GM12878 (cell line): Measurements from ENCODE around the gene HOXA10. TPM values are rescaled to one million over a fixed set of nuclear protein-coding genes. Genes with fewer than 3 reads are reported as not detected.

Source experiments
- ATAC-seq: fragments of 200-7000 bp; cut with Tn5 transposase; 3 replicates; pipeline ENCODE4 v1.9.1; 2020; ENCODE audit warnings: mild to moderate bottlenecking, moderate library complexity
- BruUV-seq: library from RNA; stranded (reverse); fragments of 400-500 nt; replicated peaks from 2 replicates; lab custom pipeline; 2021; lab: Mats Ljungman, UMichigan
- CTCF ChIA-PET: fragments of 300-600 bp; sonication (Branson Sonifier 250); formaldehyde crosslinking; extraction: SDS; loops from one replicate; lab custom pipeline; 2021; ENCODE audit warnings: inconsistent platforms; lab: Yijun Ruan, JAX
- POLR2A ChIA-PET: fragments of 350-600 bp; formaldehyde crosslinking; extraction: SDS; loops from one replicate; lab custom pipeline; 2021; ENCODE audit warnings: inconsistent platforms; lab: Charles Lee
- RAD21 ChIA-PET: fragments of 300-600 bp; sonication (Branson Sonifier 250); formaldehyde crosslinking; loops from one replicate; lab custom pipeline; 2023; ENCODE audit warnings: antibody characterized with exemption; ENCODE audit not compliant: unreplicated experiment; lab: Charles Lee
- SMC1A ChIA-PET: fragments of 300-600 bp; sonication (Branson Sonifier 250); formaldehyde crosslinking; loops from one replicate; lab custom pipeline; 2023; ENCODE audit not compliant: unreplicated experiment, uncharacterized antibody; lab: Charles Lee
- DNase-seq: peaks from one replicate; pipeline ENCODE4 v3.0.0-alpha.2; 2011; ENCODE audit warnings: low read depth, low spot score
- FAIRE-seq: peaks from 3 replicates; lab custom pipeline; 2011; peaks lifted over from hg19 to GRCh38; lab: Jason Lieb, UNC
- H2AFZ ChIP-seq: 2 replicates; pipeline ENCODE4 v1.6.0; 2011; ENCODE audit warnings: low read depth, low read length, control low read depth; ENCODE audit not compliant: control insufficient read depth
- H3K27ac ChIP-seq: 2 replicates; pipeline ENCODE4 v1.5.1; 2011; ENCODE audit warnings: control low read depth; ENCODE audit not compliant: control insufficient read depth, insufficient read depth
- H3K27me3 ChIP-seq, 2 experiments: replicated peaks in 1 of 2; 2 replicates each; pipeline versions ENCODE4 v1.6.0 to v1.6.1; 2011; ENCODE audit warnings: low read length in 1 of 2; ENCODE audit not compliant: control insufficient read depth in 2 of 2, insufficient read depth in 2 of 2
- H3K36me3 ChIP-seq, 2 experiments: 2 replicates each; pipeline ENCODE4 v1.5.1; 2011; ENCODE audit warnings: low read length in 1 of 2; ENCODE audit not compliant: control insufficient read depth in 2 of 2, insufficient read depth in 2 of 2
- H3K4me1 ChIP-seq: 2 replicates; pipeline ENCODE4 v1.6.1; 2011; ENCODE audit warnings: mild to moderate bottlenecking, low read length, moderate library complexity, mixed read lengths; ENCODE audit not compliant: control insufficient read depth, insufficient read depth
- H3K4me2 ChIP-seq: 2 replicates; pipeline ENCODE4 v1.6.0; 2011; ENCODE audit warnings: control low read depth; ENCODE audit not compliant: control insufficient read depth, insufficient read depth
- H3K4me3 ChIP-seq: fragments of 200-600 bp; sonication (generic); 2 replicates; pipeline ENCODE4 v1.5.1; 2016
- H3K79me2 ChIP-seq: 2 replicates; pipeline ENCODE4 v1.6.0; 2011; ENCODE audit warnings: low read length; ENCODE audit not compliant: control insufficient read depth, insufficient read depth
- H3K9ac ChIP-seq: 2 replicates; pipeline ENCODE4 v1.8.0; 2011; ENCODE audit warnings: low read length, control low read depth, mixed read lengths; ENCODE audit not compliant: control insufficient read depth, insufficient read depth
- H3K9me3 ChIP-seq: replicated peaks from 3 replicates; pipeline ENCODE4 v1.5.1; 2011; ENCODE audit warnings: mild to moderate bottlenecking, low read length; ENCODE audit not compliant: control insufficient read depth, insufficient read depth
- H4K20me1 ChIP-seq: 2 replicates; pipeline ENCODE4 v1.6.0; 2011; ENCODE audit not compliant: control insufficient read depth, insufficient read depth
- ASH2L ChIP-seq: fragments of 300-600, 200-600 bp; sonication (generic); IDR thresholded peaks from 2 replicates; pipeline ENCODE4 v1.6.1; 2017; ENCODE audit warnings: low read depth, mild to moderate bottlenecking, borderline replicate concordance
- EED ChIP-seq: sonication (generic); IDR thresholded peaks from 2 replicates; pipeline ENCODE4 v1.6.1; 2016; ENCODE audit warnings: antibody characterized with exemption, low read depth
- ESRRA ChIP-seq: IDR thresholded peaks from 2 replicates; pipeline ENCODE4 v1.6.1; 2012; ENCODE audit warnings: mild to moderate bottlenecking, low read length, improper control_type of control experiment
- FOXM1 ChIP-seq: IDR thresholded peaks from 2 replicates; pipeline ENCODE4 v1.6.1; 2012; ENCODE audit warnings: low read depth, mild to moderate bottlenecking, inconsistent platforms, low read length, moderate library complexity
- IRF5 ChIP-seq: fragments of 450-650 bp; IDR thresholded peaks from 2 replicates; pipeline ENCODE4 v1.6.1; 2017; ENCODE audit warnings: borderline replicate concordance
- MTA2 ChIP-seq: fragments of 450-650 bp; IDR thresholded peaks from 2 replicates; pipeline ENCODE4 v1.6.1; 2016; ENCODE audit warnings: low read depth, mild to moderate bottlenecking, moderate library complexity
- NRF1 ChIP-seq: conservative IDR thresholded peaks from 2 replicates; pipeline ENCODE4 v1.6.1; 2011; ENCODE audit warnings: mild to moderate bottlenecking, low read depth, low read length, improper control_type of control experiment
- PAX5 ChIP-seq: IDR thresholded peaks from 2 replicates; pipeline ENCODE4 v1.6.1; 2011; ENCODE audit warnings: low read depth, low read length, borderline replicate concordance
- RCOR1 ChIP-seq: conservative IDR thresholded peaks from 2 replicates; pipeline ENCODE4 v1.6.1; 2012; ENCODE audit warnings: low read depth, low read length, improper control_type of control experiment
- SMAD1 ChIP-seq: fragments of 450-650 bp; IDR thresholded peaks from 2 replicates; pipeline ENCODE4 v1.6.1; 2018; ENCODE audit warnings: mild to moderate bottlenecking, low read depth; ENCODE audit not compliant: partially characterized antibody
- SMARCA5 ChIP-seq: fragments of 450-650 bp; IDR thresholded peaks from 2 replicates; pipeline ENCODE4 v1.6.1; 2017; ENCODE audit warnings: mild to moderate bottlenecking
- SUZ12 ChIP-seq: fragments of 200-600 bp; sonication (generic); IDR thresholded peaks from one replicate; pipeline ENCODE4 v1.6.1; 2018; ENCODE audit warnings: antibody characterized with exemption, mild to moderate bottlenecking; ENCODE audit not compliant: unreplicated experiment
- ZNF217 ChIP-seq: fragments of 450-650 bp; IDR thresholded peaks from 2 replicates; pipeline ENCODE4 v1.6.1; 2017; ENCODE audit warnings: antibody characterized with exemption, mild to moderate bottlenecking
- WGBS: methylation state at CpG from one replicate; pipeline ENCODE4 v1.1.6; 2016; ENCODE audit warnings: low lambda C conversion rate; ENCODE audit not compliant: insufficient replicate concordance, insufficient coverage; ENCODE audit errors: missing lambda C conversion rate; 5-methylcytosine and 5-hydroxymethylcytosine counted together
- in situ Hi-C: fragments of 300-500 bp; cut with MboI; formaldehyde crosslinking; loops from 9 replicates; pipeline ENCODE4 v1.14.3; 2018; ENCODE audit warnings: mixed read lengths
- intact Hi-C: fragments of 100-400 bp; cut with micrococcal nuclease; formaldehyde crosslinking; loops from one replicate; pipeline ENCODE4 v1.14.2; 2022; ENCODE audit not compliant: unreplicated experiment
- polyA plus RNA-seq, 11 experiments: library from polyadenylated mRNA; depleted of rRNA in 4 of 11; unstranded in 6 of 11; stranded (reverse) in 5 of 11; fragments of >200 nt; fragmentation: Nextera tagmentation in 4 of 11; fragmentation: Illumina TruSeq in 1 of 11; extraction: Ambion mirVana in 4 of 11; extraction: Trizol in 1 of 11; gene quantifications; 1 replicate in 1 of 11; 2 replicates in 10 of 11; pipeline versions ENCODE4 v1.2.1 to v1.2.3, GENCODE V29; 2011 to 2016; ENCODE audit warnings: inconsistent platforms in 2 of 11, missing spikeins in 2 of 11, low read depth in 1 of 11
- total RNA-seq, 4 experiments: library from RNA; depleted of rRNA in 3 of 4; stranded (reverse); fragments of >200 nt in 3 of 4; fragmentation: Illumina TruSeq in 1 of 4; extraction: Trizol in 1 of 4; gene quantifications; 2 replicates each; pipeline versions ENCODE4 v1.2.1 to v1.2.3, GENCODE V29; 2013 to 2021
- TF ChIP-seq, protein P1 (sequence below), 3 experiments: IDR thresholded peaks in 2 of 3; conservative IDR thresholded peaks in 1 of 3; 2 replicates each; pipeline ENCODE4 v1.5.1; 2011; ENCODE audit warnings: low read depth in 3 of 3, low read length in 3 of 3, mild to moderate bottlenecking in 3 of 3, control low read depth in 2 of 3, moderate library complexity in 2 of 3, inconsistent platforms in 1 of 3, mixed read lengths in 1 of 3; ENCODE audit not compliant: control insufficient read depth in 2 of 3, insufficient read depth in 1 of 3; ENCODE audit errors: extremely low read depth in 1 of 3

The HOXA10 gene
- total and polyA plus RNA-seq, 10 of the 15 experiments (the other 5 are each of a cell fraction or from before 2014, with no cell fraction given): not detected

DNA sequence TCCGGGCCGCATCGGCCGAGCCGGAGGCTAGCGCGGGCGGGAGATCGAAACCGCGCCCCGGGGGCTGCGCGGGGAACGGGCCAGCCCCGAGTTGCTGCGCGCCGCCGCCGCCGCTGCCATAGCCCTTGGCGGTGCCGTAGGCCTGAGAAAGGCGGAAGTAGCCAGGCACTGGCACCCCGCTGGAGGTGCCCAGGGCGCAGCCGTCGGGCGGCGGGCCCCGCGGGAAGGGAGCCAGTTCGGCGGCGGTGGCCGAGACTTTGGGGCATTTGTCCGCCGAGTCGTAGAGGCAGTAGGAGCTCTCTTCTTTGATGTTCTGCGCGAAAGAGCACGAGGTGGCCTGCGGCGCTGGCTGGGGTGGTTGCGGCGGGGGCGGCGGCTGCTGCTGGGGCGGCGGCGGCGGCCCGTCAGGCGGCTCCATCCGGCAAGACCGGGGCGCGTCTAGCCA is 587 bp downstream of the HOXA10 start:
- POLR2A ChIA-PET: no interaction called here
- H2AFZ ChIP-seq: no peak overlapping the region
- H3K9ac ChIP-seq: no peak overlapping the region
- 5% methylated on average over 30 of the region's 59 CpGs for WGBS
- in situ Hi-C loops: loop anchor here (25.0 kb wide), 1 partner anchor 1086 kb away; no protein-coding TSS in a partner anchor
- peaks cover 20 to 27% of the 10 kb centered on the region in 2 experiments for H3K27me3 ChIP-seq
- H3K4me1 ChIP-seq: no peaks in the 10 kb centered on the region
- ATAC-seq: no peak
- H3K36me3 ChIP-seq: no peaks in the 10 kb centered on the region; a peak in 1 of 4 replicates
- H3K4me2 ChIP-seq: 0 out of 2 replicates have a peak overlapping the region, but pooled peaks have one; percentile 3
- BruUV-seq: no TSS peak
- no peak for DNase-seq
- TF ChIP-seq SUZ12 (peak; percentile 99), MTA2 (no peak)
- no peak for FAIRE-seq
- H3K79me2 ChIP-seq: no peaks in the 10 kb centered on the region
- no peaks in the 10 kb centered on the region for H4K20me1 ChIP-seq
- no peak overlapping the region for H3K4me3 ChIP-seq
- H3K9me3 ChIP-seq: no peaks in the 10 kb centered on the region; the same call in 2 of the 3 replicates
- H3K27ac ChIP-seq: no peak overlapping the region
- CTCF ChIA-PET: no interaction called here
- RAD21 ChIA-PET: interaction anchor here (0.8 kb wide), 1 partner anchor 15 kb away, joined by 3 read pairs; no protein-coding TSS in a partner anchor
- intact Hi-C loops: no loop called here
- SMC1A ChIA-PET: no interaction called here

GRCh38 chr7:27172823-27173510 is 1.2 kb downstream of the HOXA10 start:
- no peaks in the 10 kb centered on the region for H3K4me1 ChIP-seq
- no peak overlapping the region for H3K9ac ChIP-seq
- H2AFZ ChIP-seq: no peak overlapping the region
- H4K20me1 ChIP-seq: no peaks in the 10 kb centered on the region
- RAD21 ChIA-PET: interaction anchor here (0.8 kb wide), 1 partner anchor 14 kb away, joined by 3 read pairs; no protein-coding TSS in a partner anchor
- no peaks in the 10 kb centered on the region; the same call in 2 of the 3 replicates for H3K9me3 ChIP-seq
- 17% methylated on average over 40 of the region's 58 CpGs for WGBS
- H3K27ac ChIP-seq: no peak overlapping the region
- no peak for ATAC-seq
- CTCF ChIA-PET: no interaction called here
- intact Hi-C loops (no loop called here), in situ Hi-C loops (loop anchor here (25.0 kb wide), 1 partner anchor 1086 kb away; no protein-coding TSS in a partner anchor)
- no peak for DNase-seq
- no peak overlapping the region for H3K4me3 ChIP-seq
- 0 out of 2 replicates have a peak overlapping the region, but pooled peaks have one; percentile 9 for H3K4me2 ChIP-seq
- no peaks in the 10 kb centered on the region for H3K79me2 ChIP-seq
- POLR2A ChIA-PET: no interaction called here
- no peak for FAIRE-seq
- no peaks in the 10 kb centered on the region; a peak in 1 of 4 replicates for H3K36me3 ChIP-seq
- SMC1A ChIA-PET: no interaction called here
- BruUV-seq: no TSS peak
- peaks cover 24 to 29% of the 10 kb centered on the region in 2 experiments for H3K27me3 ChIP-seq
- TF ChIP-seq ASH2L: no peak
- TF ChIP-seq, protein P1, sequence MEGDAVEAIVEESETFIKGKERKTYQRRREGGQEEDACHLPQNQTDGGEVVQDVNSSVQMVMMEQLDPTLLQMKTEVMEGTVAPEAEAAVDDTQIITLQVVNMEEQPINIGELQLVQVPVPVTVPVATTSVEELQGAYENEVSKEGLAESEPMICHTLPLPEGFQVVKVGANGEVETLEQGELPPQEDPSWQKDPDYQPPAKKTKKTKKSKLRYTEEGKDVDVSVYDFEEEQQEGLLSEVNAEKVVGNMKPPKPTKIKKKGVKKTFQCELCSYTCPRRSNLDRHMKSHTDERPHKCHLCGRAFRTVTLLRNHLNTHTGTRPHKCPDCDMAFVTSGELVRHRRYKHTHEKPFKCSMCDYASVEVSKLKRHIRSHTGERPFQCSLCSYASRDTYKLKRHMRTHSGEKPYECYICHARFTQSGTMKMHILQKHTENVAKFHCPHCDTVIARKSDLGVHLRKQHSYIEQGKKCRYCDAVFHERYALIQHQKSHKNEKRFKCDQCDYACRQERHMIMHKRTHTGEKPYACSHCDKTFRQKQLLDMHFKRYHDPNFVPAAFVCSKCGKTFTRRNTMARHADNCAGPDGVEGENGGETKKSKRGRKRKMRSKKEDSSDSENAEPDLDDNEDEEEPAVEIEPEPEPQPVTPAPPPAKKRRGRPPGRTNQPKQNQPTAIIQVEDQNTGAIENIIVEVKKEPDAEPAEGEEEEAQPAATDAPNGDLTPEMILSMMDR (IDR thresholded peaks at IDR 0.05 in 2 of 3, conservative IDR thresholded peaks at IDR 0.05 in 1 of 3; ENCODE audit: control insufficient read depth in 2 of 3, extremely low read depth in 1 of 3, insufficient read depth in 1 of 3, low read depth in 3 of 3, low read length in 3 of 3): no peak
- no peak for TF ChIP-seq RCOR1
- TF ChIP-seq ZNF217: no peak
- no peak for TF ChIP-seq SMAD1
- no peak for TF ChIP-seq SMARCA5
- TF ChIP-seq PAX5: no peak
- no peak for TF ChIP-seq ESRRA
- TF ChIP-seq FOXM1: no peak
- no peak for TF ChIP-seq EED
- no peak for TF ChIP-seq NRF1
- TF ChIP-seq IRF5: no peak
